ENCODE data around the gene TOR1A.
"Not testable (repeated sequence)": the region's sequence is repeated elsewhere in the genome, so short reads cannot be mapped to it uniquely, and the experiment has no call there.

TOR1A gene

GRCh38 chr9:129816501-129817435 is 7.2 kb downstream of the TOR1A start:
- no peak for DNase-seq

DNA sequence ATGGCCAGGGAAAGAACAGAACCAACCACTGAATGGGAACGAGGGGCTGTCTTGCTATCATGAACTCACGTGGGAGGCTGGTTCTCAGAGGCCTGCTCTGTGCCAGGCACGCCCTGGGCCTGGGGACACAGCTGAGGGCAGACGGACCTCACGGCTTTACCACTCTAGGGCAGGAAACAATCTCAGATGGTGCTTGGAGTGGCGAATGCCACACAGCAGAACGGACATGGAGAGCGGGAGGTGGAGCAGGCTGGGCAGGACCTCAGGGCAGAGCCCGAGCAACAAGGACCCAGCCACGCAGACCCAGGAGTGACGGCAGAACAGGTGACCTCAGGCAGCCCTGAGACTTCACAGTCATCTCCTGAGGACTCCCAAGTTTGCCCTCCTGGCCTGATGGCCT is 8.7 kb downstream of the TOR1A start:
- no peak for DNase-seq

GRCh38 chr9:129814432-129815223 is 9.3 kb downstream of the TOR1A start:
- no peak for DNase-seq

DNA sequence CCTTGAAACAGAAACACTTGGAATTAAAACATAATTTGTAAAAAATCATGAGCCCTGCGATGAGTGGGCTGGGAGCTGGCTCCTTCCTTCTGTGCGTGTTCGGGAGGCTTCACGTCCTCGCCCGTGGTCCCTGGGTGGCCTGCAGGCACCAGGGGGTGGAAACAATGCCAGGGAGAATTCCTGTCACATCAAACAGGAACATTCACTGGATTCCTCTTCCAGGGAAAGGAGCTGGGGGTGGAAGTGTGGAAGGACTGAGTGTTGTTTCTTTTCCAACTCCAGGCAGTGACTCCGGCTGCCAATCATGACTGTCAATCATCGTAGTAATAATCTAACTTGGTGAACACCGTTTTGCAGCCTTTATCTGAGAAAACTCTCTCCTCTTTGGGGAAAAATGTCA is 10.3 kb downstream of the TOR1A start:
- no peak for DNase-seq

- no peak for DNase-seq
Measured at GRCh38 chr9:129812385-129812784, 11.6 kb downstream of the TOR1A start.

GRCh38 chr9:129811967-129812363 is 12.0 kb downstream of the TOR1A start:
- DNase-seq: no peak

DNA sequence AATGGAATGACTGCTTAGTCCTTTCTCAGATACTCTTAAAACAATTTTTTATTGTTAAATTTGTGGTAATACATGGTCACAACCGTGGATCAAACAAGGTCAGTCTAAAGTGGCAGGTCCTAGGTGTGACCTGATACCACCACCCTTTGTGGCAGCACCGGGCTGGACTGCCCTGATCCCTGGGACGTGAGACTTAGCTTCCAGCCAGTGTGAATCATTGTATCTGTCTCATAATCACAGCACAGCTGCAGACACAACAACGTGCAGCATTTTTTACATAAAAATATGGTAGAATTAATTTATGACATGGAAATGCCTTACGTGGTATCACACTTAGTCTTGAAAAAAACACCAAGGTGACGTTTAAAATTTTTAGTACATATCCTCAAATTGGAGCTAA is 13.1 kb downstream of the TOR1A start:
- no peak for DNase-seq

- DNase-seq: no peak
Measured at GRCh38 chr9:129810116-129810515, 13.8 kb downstream of the TOR1A start.

DNA sequence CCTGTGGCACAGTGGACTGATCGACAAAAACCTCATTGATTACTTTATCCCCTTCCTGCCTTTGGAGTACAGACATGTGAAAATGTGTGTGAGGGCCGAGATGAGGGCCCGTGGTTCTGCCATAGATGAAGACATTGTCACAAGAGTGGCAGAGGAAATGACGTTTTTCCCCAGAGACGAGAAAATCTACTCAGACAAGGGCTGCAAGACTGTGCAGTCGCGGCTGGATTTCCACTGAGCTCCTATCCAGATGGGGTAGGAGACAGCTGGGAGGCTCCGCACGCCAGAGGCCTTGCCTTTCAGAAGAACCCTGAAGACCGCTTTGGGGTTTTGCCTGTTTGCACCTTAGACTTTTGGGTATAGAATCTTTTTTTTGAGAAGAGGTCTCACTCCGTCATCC is 14.6 kb downstream of the TOR1A start:
- DNase-seq: no peak

DNA sequence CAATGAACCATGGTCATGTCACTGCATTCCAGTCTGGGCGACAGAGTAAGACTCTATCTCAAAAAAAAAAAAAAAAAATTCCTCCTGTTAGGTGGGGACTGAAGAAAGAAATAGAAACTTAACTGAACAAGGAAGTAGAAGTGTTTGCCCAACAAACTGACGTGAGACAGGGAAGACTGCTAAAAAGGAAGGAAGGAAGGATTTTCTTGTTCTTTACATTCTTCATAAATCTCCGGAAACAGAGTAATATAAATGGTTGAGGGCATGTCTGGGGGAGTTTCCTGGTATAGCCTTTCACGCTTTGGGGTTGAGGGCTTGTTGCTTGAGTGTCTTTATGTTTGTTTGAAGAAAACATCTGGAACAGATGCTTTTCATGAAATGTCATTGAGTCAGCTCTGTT is 17.9 kb downstream of the TOR1A start:
- no peak for DNase-seq

GRCh38 chr9:129803676-129804060 is 20.3 kb downstream of the TOR1A start:
- no peak for DNase-seq

- DNase-seq: peak; percentile 88
Measured at GRCh38 chr9:129802833-129803675, 20.9 kb downstream of the TOR1A start, which contains the start of gene TOR1B. TSS of gene TOR1B (plus strand) at chr9:129803184. CDS start at chr9:129803213, 29 bp downstream.

DNA sequence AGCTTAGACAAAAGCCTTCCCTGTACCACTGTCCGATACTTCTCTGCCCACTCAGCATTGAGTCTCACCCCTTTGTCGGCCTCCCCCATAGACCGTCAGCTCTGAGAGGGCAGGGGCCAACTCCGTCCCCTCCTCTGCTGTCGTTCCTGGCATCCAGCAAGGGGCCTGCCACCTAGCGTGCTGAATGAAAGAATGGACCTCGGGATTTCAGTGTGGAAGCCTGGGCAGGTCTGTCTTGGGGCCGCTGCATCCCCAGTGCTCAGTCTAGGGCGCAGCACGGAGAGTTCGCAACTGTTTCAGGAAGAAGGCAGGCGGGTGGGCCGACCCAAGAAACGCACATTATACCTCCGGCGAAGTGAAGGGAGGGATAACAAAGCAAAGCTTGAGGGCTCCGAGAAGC is 22.4 kb downstream of the TOR1A start:
- DNase-seq: no peak

DNA sequence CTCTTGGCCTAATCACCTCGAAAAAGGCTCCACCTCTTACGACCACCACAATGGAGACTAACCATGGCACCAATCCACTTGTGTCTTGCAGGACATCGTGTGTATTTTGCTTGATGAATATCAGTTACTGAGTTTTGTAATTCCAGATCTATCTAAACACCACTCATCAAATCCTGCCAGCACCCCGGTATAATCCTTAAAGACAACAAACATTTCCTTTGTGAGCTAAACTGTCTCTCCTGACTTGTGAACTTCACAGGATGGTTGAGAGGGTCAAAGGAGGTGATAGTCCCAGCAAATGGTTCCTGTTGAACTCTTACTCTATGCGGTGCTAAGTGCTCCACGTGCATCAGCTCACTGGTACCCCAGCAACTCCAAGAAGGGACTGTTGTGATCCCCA is 25.0 kb downstream of the TOR1A start:
- DNase-seq: no peak

DNA sequence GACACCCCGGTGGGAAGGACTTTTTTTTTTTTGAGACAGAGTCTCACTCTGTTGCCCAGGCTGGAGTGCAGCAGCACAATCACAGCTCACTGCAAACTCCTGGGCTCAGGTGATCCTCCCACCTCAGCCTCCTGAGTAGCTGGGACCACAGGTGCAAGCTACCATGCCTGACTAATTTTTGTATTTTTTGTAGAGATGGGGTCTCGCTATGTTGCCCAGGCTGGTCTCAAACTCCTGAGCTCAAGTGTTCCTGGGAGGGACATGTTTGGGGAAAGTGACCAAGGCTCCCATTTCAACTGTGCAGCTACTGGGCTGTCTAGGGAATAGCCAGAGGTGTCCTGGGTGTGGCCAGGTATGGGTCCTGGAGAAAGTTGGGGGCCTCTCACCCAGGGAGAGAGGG is 27.9 kb downstream of the TOR1A start:
- DNase-seq: not testable (repeated sequence)

DNA sequence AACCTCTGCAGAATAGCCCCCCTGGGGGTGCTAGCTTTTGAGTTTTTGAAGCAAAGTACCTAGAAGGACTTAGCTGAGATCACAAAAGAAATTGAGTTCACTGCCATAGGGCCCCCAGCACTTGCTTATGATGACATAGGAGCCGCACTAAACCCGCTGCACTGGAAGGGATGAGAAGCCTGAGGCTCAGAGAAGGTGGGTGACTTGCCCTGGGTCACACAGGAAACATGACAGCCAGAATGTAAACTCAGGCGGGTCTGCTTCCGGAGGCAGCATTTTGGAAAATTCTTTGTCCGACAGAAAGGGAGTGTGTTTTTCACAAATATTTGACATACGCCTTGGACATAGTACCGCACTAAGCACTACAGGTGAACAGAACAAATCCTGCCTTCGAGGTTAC is 29.4 kb downstream of the TOR1A start:
- no peak for DNase-seq

GRCh38 chr9:129786481-129786880 is 37.5 kb downstream of the TOR1A start:
- no peak for DNase-seq

- DNase-seq: no peak
Measured at GRCh38 chr9:129785866-129786265, 38.1 kb downstream of the TOR1A start.

DNA sequence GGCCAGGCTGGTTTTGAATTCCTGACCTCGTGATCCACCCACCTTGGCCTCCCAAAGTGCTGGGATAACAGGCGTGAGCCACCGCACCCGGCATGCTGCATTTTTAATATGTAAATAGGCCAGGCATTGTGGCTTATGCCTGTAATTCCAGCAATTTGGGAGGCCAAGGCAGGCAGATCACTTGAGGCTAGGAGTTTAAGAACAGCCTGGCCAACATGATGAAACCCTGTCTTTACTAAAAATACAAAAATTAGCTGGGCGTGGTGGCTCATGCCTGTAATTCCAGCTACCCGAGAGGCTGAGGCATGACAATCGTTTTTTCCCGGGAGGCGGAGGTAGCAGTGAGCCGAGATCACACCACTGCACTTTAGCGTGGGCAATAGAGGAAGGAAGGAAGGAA is 39.0 kb downstream of the TOR1A start:
- DNase-seq: not testable (repeated sequence)

- DNase-seq: peak; percentile 10
Measured at GRCh38 chr9:129783516-129784361, 40.2 kb downstream of the TOR1A start.

GRCh38 chr9:129781981-129782380 is 42.0 kb downstream of the TOR1A start:
- DNase-seq: no peak

DNA sequence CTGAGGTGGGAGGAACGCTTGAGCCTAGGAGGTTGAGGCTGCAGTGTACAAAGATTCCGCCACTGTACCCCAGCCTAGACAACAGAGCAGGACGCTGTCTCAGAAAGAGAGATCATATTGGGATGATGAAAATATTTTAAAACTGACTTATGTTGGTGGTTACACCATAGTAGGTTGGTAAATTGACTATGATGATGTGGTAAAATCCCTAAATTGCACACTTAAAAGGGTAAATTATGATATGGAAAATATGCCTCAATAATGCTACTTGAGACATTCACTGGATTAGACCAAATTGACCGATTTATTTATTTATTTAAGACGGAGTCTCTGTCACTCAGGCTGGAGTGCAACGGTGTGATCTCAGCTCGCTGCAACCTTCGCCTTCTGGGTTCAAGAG is 42.8 kb downstream of the TOR1A start:
- DNase-seq: no peak
